HL-60/S4 treated with phorbol 12-myristate 13-acetate at 8.2 ng/mL for 4 days and 3 days (cell line): ENCODE data around the gene CCDC57.

Experiments
- in situ Hi-C: fragments of 300-500 bp; cut with MboI; formaldehyde crosslinking; loops from 2 replicates; pipeline ENCODE4 v1.15.0; 2022; ENCODE audit warnings: low sequenced_read_pairs

Gene CCDC57

DNA sequence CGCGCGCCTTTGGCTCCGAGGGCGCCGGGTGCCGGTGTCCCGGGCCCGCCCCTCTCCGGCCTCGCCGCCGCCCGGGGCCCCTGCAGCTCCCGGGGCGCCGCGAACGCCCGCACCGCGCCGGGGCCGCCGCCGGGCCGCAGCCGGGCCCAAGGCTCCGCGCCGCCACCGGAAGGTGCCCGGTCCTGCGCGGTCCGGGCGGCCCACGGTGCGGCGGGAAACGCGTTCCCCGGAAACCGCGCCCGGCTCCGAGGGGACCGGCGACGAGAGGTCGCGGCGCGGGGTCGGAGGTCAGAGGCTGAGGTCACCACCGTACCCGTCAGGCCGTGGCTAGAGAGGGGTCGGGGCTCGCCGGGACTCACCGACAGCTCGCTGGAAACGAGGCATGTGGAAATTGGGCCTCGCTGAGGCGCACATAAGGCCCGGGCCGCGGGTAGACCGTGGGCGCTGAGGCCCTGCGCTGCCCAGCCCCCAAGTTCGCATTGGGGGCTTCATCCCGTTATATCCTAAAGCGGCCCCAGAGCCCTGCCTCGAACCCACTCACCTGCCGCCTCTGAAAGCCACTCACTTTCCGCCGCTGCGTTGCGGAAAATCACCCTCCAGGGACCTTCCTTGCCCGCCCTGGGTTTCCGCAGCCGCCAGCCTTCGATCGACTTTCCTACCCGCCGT lies 146.9 kb downstream of the CCDC57 start, which contains the start of gene DUS1L:
DUS1L (minus strand) TSS at position 167 of the 666 bp plus-strand sequence. CDS start 745 bp downstream, outside the sequence.
- in situ Hi-C loops, result no loop called here

DNA sequence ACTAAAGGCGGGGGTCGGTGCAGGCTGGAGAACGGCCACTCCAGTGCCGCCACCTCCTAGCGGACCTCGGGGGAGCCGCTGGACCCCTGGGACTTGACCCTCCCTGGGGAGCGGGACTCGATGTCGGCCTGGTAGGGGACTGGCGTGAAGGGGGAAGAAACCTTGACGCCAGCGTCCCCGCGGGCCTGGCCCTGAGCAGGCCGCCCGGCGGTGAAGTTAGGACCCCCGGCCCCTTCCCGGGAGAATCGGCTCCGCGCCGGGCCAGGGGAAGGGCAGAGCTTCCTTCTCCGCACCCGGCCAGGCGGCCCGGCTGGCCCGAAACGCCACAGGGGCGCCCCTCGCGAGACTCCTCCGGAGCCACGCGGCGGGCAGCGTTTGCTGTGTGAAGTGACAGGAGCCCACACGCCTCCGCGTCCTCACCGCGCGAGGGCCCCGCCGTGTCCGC lies 147.4 kb downstream of the CCDC57 start:
- in situ Hi-C loops, result no loop called here

DNA sequence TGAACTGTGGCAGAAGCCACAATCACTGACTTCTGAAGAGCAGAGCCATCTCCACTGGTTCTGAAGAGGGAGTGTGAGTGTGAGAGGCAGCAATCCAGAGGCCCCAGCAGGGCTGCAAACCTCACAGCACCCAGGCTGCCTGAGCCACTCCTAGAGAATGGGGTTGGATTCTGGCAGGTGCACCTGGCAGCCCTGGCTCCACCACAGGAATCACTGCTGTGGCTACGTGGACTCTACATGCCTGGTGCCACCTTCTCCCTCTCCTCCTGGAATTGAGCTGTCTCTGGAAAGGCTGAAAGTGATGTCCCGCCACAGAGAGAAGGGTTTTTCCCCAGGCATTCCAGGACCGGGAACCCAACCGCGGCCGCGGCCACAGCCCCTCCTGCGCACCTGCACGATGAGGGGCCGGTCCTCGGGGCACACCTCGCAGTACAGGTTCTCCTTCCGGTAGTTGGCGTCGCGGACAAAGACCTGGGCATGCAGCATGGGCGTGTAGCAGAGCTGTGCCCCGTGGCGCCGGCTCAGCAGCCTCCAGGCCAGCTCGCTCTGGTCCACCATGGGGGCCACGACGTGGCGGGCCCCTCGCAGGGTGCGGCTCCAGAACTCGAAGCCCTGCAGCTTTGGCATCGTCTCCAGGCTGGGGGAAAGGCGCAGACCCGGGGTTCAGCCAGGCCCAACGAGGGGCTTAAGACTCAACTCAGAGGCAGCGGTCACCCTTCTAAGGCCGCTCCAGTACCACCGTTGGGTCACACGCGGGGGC lies 148.0 kb downstream of the CCDC57 start:
- in situ Hi-C loops, result no loop called here

GRCh38 chr17:82063424-82064415 lies 148.9 kb downstream of the CCDC57 start:
- in situ Hi-C loops, result no loop called here

GRCh38 chr17:82062984-82063368 lies 149.7 kb downstream of the CCDC57 start:
- in situ Hi-C loops, result no loop called here

DNA sequence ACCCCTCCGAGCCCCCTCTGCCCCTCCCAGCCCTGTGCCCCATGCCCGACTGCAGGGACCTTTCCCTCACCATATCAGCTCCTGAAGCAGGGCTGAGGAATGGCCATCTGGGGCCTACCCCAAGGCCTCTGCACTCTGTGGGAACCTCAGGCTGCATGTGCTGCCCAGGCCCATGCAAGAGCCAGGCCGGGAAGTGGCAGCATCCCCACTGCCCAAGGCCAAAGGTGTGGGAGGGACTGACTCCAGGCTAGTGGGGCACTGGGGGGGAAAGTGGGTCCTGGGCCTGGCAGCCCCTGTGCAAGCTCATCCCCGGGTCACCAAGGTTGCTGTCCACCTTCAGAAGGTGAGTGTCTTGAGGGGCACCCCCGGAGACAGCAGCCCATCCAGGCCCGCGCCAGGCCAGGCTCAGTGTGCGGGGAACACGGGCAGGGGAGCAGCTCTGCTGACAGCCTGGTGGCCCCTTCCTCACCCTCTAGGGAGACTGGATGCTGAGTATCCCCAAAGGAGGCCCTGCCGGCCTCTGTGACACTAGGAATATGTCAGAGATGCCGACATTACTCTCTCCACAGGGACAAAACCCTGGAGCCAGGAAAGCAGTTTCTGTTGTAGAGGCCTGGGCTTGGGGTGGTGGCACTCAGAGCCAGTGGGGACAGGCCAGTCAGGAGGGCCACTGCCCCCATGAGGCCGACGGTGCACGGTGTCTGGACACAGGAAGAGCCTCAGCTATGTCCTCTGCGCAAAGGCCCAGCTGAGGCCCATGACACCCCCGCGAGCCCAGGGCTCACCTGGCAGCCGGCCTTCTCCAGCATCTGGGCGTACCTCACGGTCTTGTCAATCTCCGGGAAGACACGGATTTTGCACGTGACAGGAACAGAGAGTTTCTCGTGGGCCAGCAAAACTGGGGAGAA lies 150.3 kb downstream of the CCDC57 start:
- in situ Hi-C loops, result no loop called here

DNA sequence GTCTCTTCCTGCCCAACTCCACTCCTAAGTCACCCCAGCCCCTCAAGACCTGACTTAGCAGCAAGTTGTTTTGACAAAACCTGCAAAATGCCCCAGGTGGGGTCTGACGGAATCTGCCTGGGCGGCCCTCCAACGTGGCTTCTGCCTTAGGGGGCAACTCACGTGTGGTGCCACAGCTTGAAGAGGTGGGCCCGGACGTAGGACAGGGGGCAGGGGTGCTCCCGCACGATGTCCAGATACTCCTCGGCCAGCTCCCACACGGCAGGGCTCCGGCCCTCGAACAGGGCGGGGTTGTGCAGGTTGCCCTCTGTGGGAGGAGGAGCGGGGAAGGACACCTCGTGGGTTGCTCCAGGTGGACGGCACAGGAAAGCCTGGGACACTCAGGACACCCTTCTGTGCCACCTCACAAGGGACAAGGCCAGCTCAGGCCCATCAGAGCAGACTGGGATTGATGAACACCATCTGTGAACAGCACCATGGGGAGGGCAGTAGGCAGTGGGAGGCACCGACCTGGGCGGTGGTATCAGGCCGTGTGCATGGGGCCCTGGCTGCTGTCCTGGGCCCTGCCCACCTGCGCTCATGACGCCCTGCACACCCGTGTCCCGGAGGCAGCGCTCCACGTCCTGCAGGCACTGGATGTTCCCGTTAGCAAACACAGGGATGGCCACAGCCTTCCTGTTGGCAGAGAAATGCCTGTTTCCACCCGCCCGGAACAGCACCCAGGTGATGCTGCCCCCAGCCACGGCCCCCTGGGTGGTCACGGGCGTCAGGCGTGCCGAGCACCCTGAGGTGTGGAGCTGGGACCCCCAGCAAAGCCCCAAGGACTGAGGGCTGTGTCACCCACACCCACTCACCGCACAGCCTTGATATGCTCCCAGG lies 151.4 kb downstream of the CCDC57 start:
- in situ Hi-C loops, result no loop called here

DNA sequence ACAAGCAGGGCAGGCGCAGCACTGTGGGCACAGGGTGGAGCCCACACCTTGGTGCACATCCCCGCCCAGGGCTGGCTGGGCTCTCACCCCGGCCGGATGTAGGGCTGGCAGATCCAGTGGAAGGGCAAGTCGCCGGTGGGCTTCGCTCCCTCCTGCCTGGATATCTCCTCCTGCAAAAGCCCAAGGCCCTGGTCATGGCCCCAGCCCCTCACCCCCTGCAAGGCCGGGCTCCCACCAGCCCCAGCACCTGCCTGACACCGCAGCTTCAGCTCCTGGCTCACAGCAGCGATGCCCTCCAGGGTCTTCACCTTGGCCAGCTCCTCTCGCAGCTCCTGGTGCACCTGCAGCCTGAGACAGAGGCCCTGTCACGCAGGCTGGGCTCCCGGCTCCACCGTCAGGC lies 152.0 kb downstream of the CCDC57 start:
- in situ Hi-C loops, result no loop called here

- in situ Hi-C loops, result no loop called here
Measured at GRCh38 chr17:82060001-82060380, 152.7 kb downstream of the CCDC57 start.

- in situ Hi-C loops, result no loop called here
Measured at GRCh38 chr17:82059272-82060000, 153.2 kb downstream of the CCDC57 start.

- in situ Hi-C loops, result no loop called here
Measured at GRCh38 chr17:82058855-82059249, 153.8 kb downstream of the CCDC57 start.

- in situ Hi-C loops, result no loop called here
Measured at GRCh38 chr17:82058230-82058854, 154.3 kb downstream of the CCDC57 start.

DNA sequence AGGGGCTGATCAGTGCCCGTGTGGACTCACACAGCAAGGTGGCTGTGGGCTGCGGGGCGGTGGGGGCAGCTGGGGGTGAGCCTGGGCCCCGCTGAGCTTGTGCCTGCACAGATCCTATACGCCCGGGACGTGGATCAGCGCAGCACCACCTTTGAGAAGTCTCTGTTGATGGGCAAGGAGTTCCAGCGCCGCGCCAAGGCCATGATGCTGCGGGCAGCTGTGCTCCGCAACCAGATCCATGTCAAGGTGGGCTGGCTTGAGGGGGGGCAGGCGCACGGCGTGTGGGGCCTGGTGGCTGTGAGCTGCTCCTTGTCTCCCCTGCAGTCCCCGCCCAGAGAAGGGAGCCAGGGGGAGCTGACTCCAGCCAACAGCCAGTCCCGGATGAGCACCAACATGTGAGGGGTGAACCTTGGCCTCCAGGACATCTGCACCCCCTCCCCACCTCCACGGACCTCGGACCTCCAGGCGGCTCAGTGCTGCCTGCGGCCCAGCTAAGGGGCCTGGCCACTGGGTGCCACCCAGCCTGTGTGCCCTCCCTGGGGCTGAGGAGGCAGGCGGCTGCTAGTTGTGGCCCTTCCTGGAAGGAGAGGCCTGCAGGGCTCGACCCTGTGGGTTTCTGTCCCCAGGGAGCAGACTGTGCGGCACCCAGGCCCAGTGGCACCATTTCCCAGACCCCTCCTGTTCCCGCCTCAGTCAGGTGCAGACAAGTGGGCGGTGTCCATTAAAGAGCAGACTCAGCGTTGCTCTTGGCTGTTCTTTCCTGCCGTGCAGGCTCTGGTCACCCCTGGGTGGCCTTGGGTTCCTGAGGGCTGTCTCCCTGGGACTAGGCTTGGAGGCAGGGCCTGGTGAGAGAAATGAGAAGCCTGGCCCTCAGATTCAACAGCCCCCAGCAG lies 155.7 kb downstream of the CCDC57 start:
- in situ Hi-C loops, result no loop called here

DNA sequence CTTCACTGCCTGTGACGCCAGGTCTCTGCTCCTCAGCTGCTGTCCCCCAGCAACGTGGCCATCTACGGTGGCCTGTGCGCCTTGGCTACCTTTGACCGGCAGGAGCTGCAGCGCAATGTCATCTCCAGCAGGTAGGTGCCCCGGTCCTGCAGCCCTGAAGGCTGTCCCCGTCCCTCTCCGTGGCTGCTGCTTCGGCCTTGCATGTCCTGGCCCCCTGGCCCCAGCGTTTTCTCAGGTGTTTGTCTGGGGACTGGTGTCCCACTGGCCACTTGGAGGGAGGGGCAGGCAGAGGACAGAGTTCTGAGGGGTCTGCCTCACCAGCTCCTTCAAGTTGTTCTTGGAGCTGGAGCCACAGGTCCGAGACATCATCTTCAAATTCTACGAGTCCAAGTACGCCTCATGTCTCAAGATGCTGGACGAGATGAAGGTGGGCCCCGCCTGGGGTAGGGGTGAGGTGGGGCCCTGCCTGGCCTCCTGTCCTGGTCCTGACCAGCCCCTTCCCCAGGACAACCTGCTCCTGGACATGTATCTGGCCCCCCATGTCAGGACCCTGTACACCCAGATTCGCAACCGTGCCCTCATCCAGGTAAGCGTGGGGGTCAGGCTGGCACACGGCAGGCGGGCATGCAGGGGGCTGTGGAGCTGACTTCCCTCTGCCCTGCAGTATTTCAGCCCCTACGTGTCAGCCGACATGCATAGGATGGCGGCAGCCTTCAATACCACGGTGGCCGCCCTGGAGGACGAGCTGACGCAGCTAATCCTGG lies 156.5 kb downstream of the CCDC57 start:
- in situ Hi-C loops, result no loop called here

DNA sequence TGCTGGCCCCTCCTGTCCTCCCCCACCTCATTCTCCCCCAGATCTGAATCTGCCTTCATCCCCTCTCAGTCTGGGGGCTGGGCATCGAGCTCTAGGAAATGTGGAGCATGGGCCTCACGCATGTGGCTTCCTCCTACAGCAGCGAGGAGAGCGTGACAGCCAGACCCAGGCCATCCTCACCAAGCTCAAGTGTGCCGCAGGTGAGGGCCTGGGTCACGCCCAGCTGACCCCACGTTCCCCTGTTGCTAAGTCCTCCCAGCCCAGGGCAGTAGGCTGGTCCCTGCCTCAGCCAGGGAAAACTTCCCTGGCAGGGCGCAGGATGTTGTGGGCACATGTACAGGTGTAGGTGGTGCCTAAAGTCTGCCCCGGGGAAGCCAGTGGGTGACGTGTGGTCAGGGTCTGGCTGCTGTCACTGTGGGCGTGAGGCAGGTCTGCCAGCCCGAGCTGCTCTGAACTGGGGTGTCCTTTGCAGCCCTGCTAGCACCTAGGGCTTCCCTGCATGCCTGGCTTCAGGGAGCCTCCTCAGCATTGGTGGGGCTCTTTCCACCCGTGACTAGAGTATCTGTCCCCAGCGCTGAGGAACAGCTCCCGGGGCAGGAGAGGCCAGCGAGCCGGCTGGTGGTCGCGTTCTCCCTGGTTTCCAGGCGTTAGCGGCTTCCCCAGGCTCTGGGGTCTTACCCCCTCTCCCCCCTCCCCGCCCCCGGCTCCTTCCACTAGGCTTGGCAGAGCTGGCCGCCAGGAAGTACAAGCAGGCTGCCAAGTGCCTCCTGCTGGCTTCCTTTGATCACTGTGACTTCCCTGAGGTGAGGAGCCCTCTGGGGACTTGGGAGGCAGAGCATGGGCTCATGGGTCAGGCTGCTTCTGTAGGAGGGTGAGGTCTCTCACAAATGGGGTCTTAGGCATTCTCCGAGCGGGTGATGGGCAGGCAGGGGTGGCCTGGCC lies 157.3 kb downstream of the CCDC57 start:
- in situ Hi-C loops, result no loop called here
